HepG2 (cell line): ENCODE measurements around the gene CSF3R.

Experiments used
- ASH2L ChIP-seq: fragments of 300-600, 200-600 bp; sonication (generic); IDR thresholded peaks from 2 replicates; pipeline ENCODE4 v1.7.0; 2017; ENCODE audit warnings: low read depth, mild to moderate bottlenecking, moderate library complexity, mixed read lengths, low read length; ENCODE audit not compliant: insufficient read length
- ATF1 ChIP-seq: IDR thresholded peaks from 2 replicates; pipeline ENCODE4 v1.6.1; 2016; ENCODE audit warnings: mild to moderate bottlenecking, control low read depth
- BCLAF1 ChIP-seq: fragments of 450-650 bp; IDR thresholded peaks from 2 replicates; pipeline ENCODE4 v1.6.1; 2017; ENCODE audit warnings: mild to moderate bottlenecking
- CTCF ChIP-seq: sonication (generic); formaldehyde crosslinking; IDR thresholded peaks from 2 replicates; pipeline ENCODE4 v1.5.0; 2020; ENCODE audit warnings: mild to moderate bottlenecking, missing genetic modification reagents, moderate library complexity
- HDAC1 ChIP-seq: sonication (generic); formaldehyde crosslinking; IDR thresholded peaks from 2 replicates; pipeline ENCODE4 v1.5.1; 2020; ENCODE audit warnings: mild to moderate bottlenecking, missing genetic modification reagents
- IRF1 ChIP-seq: sonication (generic); formaldehyde crosslinking; IDR thresholded peaks from 2 replicates; pipeline ENCODE4 v1.4.0; 2020; ENCODE audit warnings: low read depth, mild to moderate bottlenecking, missing genetic modification reagents
- MAFK ChIP-seq, 2 experiments: IDR thresholded peaks in 1 of 2; conservative IDR thresholded peaks in 1 of 2; 2 replicates each; pipeline ENCODE4 v1.6.1; 2011; ENCODE audit warnings: improper control_type of control experiment in 2 of 2, low read length in 2 of 2
- MXD4 ChIP-seq: IDR thresholded peaks from 2 replicates; pipeline ENCODE4 v1.6.1; 2016; ENCODE audit warnings: mild to moderate bottlenecking, missing biosample characterization, missing genetic modification reagents
- NFE2L1 ChIP-seq: sonication (generic); formaldehyde crosslinking; IDR thresholded peaks from 2 replicates; pipeline ENCODE4 v1.4.0; 2020; ENCODE audit warnings: missing genetic modification reagents, mild to moderate bottlenecking, borderline replicate concordance
- ZNF20 ChIP-seq: sonication (generic); formaldehyde crosslinking; IDR thresholded peaks from 2 replicates; pipeline ENCODE4 v1.4.0; 2020; ENCODE audit warnings: mild to moderate bottlenecking, moderate library complexity, missing genetic modification reagents
- ZNF468 ChIP-seq: sonication (generic); formaldehyde crosslinking; IDR thresholded peaks from 2 replicates; pipeline ENCODE4 v1.8.0; 2022; ENCODE audit warnings: mild to moderate bottlenecking, moderate library complexity, missing genetic modification reagents

DNA sequence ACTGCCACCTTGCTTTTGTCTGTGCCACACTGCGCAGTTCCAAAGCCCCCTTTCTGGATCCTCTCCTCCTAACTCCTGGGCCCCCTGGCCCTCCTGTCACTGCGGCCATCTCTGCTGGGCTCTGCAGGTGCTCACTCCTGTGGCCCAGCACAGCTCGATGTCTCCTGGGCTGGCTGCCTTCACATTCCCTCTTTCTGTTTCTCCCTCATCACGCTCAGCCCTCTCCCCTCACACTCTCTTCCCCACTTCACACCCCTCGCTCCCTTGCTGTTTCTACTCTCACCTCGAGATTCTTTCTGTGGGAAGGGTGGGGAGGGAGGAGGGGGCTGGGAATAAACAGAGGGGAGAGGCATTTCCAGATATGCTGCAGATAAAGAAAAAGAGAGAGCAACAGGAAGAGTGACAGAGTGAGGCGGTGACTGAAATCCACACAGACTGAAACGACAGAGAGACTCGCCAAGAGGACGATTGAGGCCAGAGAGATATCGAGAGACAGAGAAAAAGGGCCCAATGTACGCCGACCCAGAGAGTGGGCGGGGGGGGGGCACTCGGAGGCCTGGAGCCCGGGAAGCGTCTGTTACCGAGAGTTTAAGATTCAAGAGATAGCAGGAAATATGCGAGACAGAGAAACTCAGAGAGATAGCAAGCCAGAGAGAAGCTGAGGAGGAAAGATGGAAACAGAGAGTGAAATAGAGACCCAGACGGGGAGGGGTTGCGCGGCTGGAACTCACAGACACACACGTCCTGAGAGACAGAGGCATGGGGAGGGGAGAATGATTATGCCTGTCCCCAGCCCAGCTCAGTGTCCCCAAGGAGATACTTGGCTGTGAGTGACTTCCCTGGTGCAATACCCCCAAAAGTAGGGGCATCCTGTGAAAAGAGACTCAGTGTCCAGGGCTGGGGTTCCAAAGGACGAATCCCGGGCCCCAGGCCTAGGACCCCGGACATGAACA is 666 bp downstream of the CSF3R start:
- TF ChIP-seq ASH2L (no peak), BCLAF1 (no peak), ATF1 (CRISPR knock-in tag) (no peak), MAFK (conservative IDR thresholded peaks at IDR 0.05 in 1 of 2, IDR thresholded peaks at IDR 0.05 in 1 of 2; ENCODE audit: low read length in 2 of 2) (no peak), ZNF468 (no peak), HDAC1 (CRISPR knock-in tag) (no peak), NFE2L1 (CRISPR knock-in tag) (no peak), IRF1 (CRISPR knock-in tag) (no peak), MXD4 (CRISPR knock-in tag) (no peak), ZNF20 (no peak), CTCF (CRISPR knock-in tag) (no peak)
